Breast epithelium (tissue), 4 donors: Measurements from ENCODE around the gene VWF. TPM values are rescaled to one million over a fixed set of nuclear protein-coding genes. Genes with fewer than 3 reads are reported as not detected.

Source experiments
- DNase-seq, 2 donors: peaks; one replicate each; pipeline ENCODE4 v3.0.0-alpha.2; 2019; ENCODE audit warnings: low spot score in 2 of 2
- H3K27ac ChIP-seq, 2 donors: fragments of 200-600 bp; sonication (generic) in 1 of 2; one replicate each; pipeline ENCODE4 v1.5.1; 2016 to 2019; ENCODE audit warnings: mild to moderate bottlenecking in 1 of 2
- H3K27me3 ChIP-seq, 2 donors: fragments of 200-600 bp; sonication (generic) in 1 of 2; one replicate each; pipeline versions ENCODE4 v1.5.1 to v1.6.0; 2017 to 2019; ENCODE audit warnings: control low read depth in 1 of 2, mild to moderate bottlenecking in 1 of 2
- H3K36me3 ChIP-seq: fragments of 200-600 bp; one replicate; pipeline ENCODE4 v1.5.1; 2019
- H3K4me1 ChIP-seq, 2 donors: fragments of 200-600 bp; sonication (generic); one replicate each; pipeline ENCODE4 v1.5.1; 2016 to 2019; ENCODE audit warnings: control low read depth in 1 of 2
- H3K4me3 ChIP-seq, 3 donors: fragments of 200-600 bp; sonication (generic); 1 replicate in 2 of 3; 2 replicates in 1 of 3; pipeline ENCODE4 v1.5.1; 2016 to 2019; ENCODE audit warnings: mild to moderate bottlenecking in 3 of 3, moderate library complexity in 2 of 3
- H3K9me3 ChIP-seq, 2 donors: fragments of 200-600 bp; sonication (generic) in 1 of 2; one replicate each; pipeline ENCODE4 v1.5.1; 2016 to 2019; ENCODE audit warnings: control low read depth in 1 of 2
- CTCF ChIP-seq, 3 donors: fragments of 450-650 bp; IDR thresholded peaks; one replicate each; pipeline ENCODE4 v1.5.1; 2016 to 2017; ENCODE audit warnings: antibody characterized with exemption in 3 of 3, mild to moderate bottlenecking in 3 of 3, moderate library complexity in 3 of 3
- POLR2A ChIP-seq: fragments of 450-650 bp; IDR thresholded peaks from one replicate; pipeline ENCODE4 v1.6.1; 2016; ENCODE audit warnings: antibody characterized with exemption, mild to moderate bottlenecking, moderate library complexity
- POLR2AphosphoS5 ChIP-seq, 3 donors: sonication (generic); formaldehyde crosslinking; IDR thresholded peaks; one replicate each; pipeline ENCODE4 v1.6.1; 2017; ENCODE audit warnings: antibody characterized with exemption in 3 of 3
- intact Hi-C: fragments of 100-400 bp; cut with DNase I; formaldehyde crosslinking; loops from one replicate; pipeline ENCODE4 v1.15.1; 2023; ENCODE audit warnings: low total_unique reads
- total RNA-seq, 3 donors: library from RNA; depleted of rRNA; stranded (reverse); fragments of >200 nt; gene quantifications; one replicate each; pipeline ENCODE4 v1.1.0, GENCODE V29; 2016

VWF gene
- total RNA-seq, 3 donors from 2014 or later: 60.3 to 267 (median 117) TPM

GRCh38 chr12:5912437-5913334 lies 211.8 kb downstream of the VWF start:
- TF ChIP-seq POLR2AphosphoS5 (IDR thresholded peaks at IDR 0.05): no peak
- no peak for TF ChIP-seq POLR2A
- no peak for TF ChIP-seq CTCF (IDR thresholded peaks at IDR 0.05)
- H3K36me3 ChIP-seq: no peaks in the 10 kb centered on the region
- no peaks in the 10 kb centered on the region for H3K9me3 ChIP-seq
- no peak for DNase-seq
- H3K4me1 ChIP-seq: no peaks in the 10 kb centered on the region
- no peak overlapping the region for H3K4me3 ChIP-seq
- no peaks in the 10 kb centered on the region for H3K27me3 ChIP-seq
- H3K27ac ChIP-seq: no peak overlapping the region
- intact Hi-C loops: no loop called here

- H3K27me3 ChIP-seq: no peaks in the 10 kb centered on the region
- no peak overlapping the region for H3K27ac ChIP-seq
- no peak overlapping the region for H3K4me3 ChIP-seq
- no peak for DNase-seq
- H3K36me3 ChIP-seq: no peaks in the 10 kb centered on the region
- H3K9me3 ChIP-seq: no peaks in the 10 kb centered on the region
- no peaks in the 10 kb centered on the region for H3K4me1 ChIP-seq
- no peak for TF ChIP-seq POLR2A
- TF ChIP-seq CTCF (IDR thresholded peaks at IDR 0.05): no peak
- no peak for TF ChIP-seq POLR2AphosphoS5 (IDR thresholded peaks at IDR 0.05)
- intact Hi-C loops: no loop called here
Measured at GRCh38 chr12:5912011-5912410, 212.5 kb downstream of the VWF start.

- Histone ChIP-seq H3K4me3 (no peak overlapping the region), H3K27ac (no peak overlapping the region), H3K4me1 (no peaks in the 10 kb centered on the region), H3K27me3 (no peaks in the 10 kb centered on the region), H3K36me3 (no peaks in the 10 kb centered on the region), H3K9me3 (no peaks in the 10 kb centered on the region)
- TF ChIP-seq POLR2A (no peak), CTCF (IDR thresholded peaks at IDR 0.05) (no peak), POLR2AphosphoS5 (IDR thresholded peaks at IDR 0.05) (no peak)
- intact Hi-C loops: no loop called here
- no peak for DNase-seq
Measured at GRCh38 chr12:5910790-5911548, 213.5 kb downstream of the VWF start.

- no peak for DNase-seq
- H3K4me3 ChIP-seq: no peak overlapping the region
- intact Hi-C loops: no loop called here
- no peaks in the 10 kb centered on the region for H3K27me3 ChIP-seq
- TF ChIP-seq POLR2AphosphoS5 (IDR thresholded peaks at IDR 0.05): no peak
- H3K4me1 ChIP-seq: no peaks in the 10 kb centered on the region
- H3K9me3 ChIP-seq: no peaks in the 10 kb centered on the region
- H3K27ac ChIP-seq: no peak overlapping the region
- no peaks in the 10 kb centered on the region for H3K36me3 ChIP-seq
Measured at GRCh38 chr12:5909560-5909959, 214.9 kb downstream of the VWF start.

- Histone ChIP-seq H3K27me3 (no peaks in the 10 kb centered on the region), H3K4me3 (no peak overlapping the region), H3K27ac (no peak overlapping the region), H3K36me3 (no peaks in the 10 kb centered on the region), H3K9me3 (no peaks in the 10 kb centered on the region), H3K4me1 (no peaks in the 10 kb centered on the region)
- TF ChIP-seq POLR2AphosphoS5 (IDR thresholded peaks at IDR 0.05) (no peak), POLR2A (no peak), CTCF (IDR thresholded peaks at IDR 0.05) (no peak)
- intact Hi-C loops: no loop called here
- no peak for DNase-seq
Measured at GRCh38 chr12:5908251-5908650, 216.2 kb downstream of the VWF start.
